OCI-LY7 (cell line): ENCODE measurements around the gene RBM19. TPM values are rescaled to one million over a fixed set of nuclear protein-coding genes. Genes with fewer than 3 reads are reported as not detected.

Experiments used
- BruUV-seq: library from RNA; stranded (reverse); fragments of 400-500 nt; replicated peaks from 2 replicates; lab custom pipeline; 2021; lab: Mats Ljungman, UMichigan
- CTCF ChIA-PET: fragments of 300-600 bp; sonication (Branson Sonifier 250); formaldehyde crosslinking; loops from one replicate; lab custom pipeline; 2022; ENCODE audit warnings: antibody characterized with exemption; ENCODE audit not compliant: unreplicated experiment; lab: Charles Lee
- POLR2A ChIA-PET: fragments of 300-600 bp; sonication (Branson Sonifier 250); formaldehyde crosslinking; loops from one replicate; lab custom pipeline; 2022; ENCODE audit warnings: antibody characterized with exemption; lab: Charles Lee
- DNase-seq: peaks from one replicate; pipeline ENCODE4 v3.0.0-alpha.2; 2015; ENCODE audit warnings: low spot score
- H2AFZ ChIP-seq: fragments of 200-600 bp; sonication (generic), shearing (Covaris generic); 2 replicates; pipeline ENCODE4 v1.6.1; 2014; ENCODE audit warnings: mild to moderate bottlenecking, antibody characterized with exemption, low read length, moderate library complexity
- H3K27ac ChIP-seq: fragments of 200-600 bp; sonication (generic); 2 replicates; pipeline ENCODE4 v1.5.1; 2014; ENCODE audit warnings: mixed run types, low read depth, mild to moderate bottlenecking, moderate library complexity, low read length, inconsistent platforms; ENCODE audit not compliant: poor library complexity, severe bottlenecking
- H3K36me3 ChIP-seq: fragments of 200-600 bp; sonication (generic); 2 replicates; pipeline ENCODE4 v1.6.1; 2014; ENCODE audit warnings: mild to moderate bottlenecking, antibody characterized with exemption, low read length, moderate library complexity, mixed read lengths; ENCODE audit not compliant: insufficient read depth
- H3K4me1 ChIP-seq: fragments of 200-600 bp; sonication (generic); 2 replicates; pipeline ENCODE4 v1.5.1; 2014; ENCODE audit warnings: mild to moderate bottlenecking, low read length; ENCODE audit not compliant: insufficient read depth, poor library complexity, severe bottlenecking
- H3K4me2 ChIP-seq: fragments of 200-600 bp; sonication (generic); 2 replicates; pipeline ENCODE4 v1.6.1; 2014; ENCODE audit warnings: mild to moderate bottlenecking, low read length
- H3K4me3 ChIP-seq: fragments of 200-600 bp; sonication (generic); 2 replicates; pipeline ENCODE4 v1.5.1; 2014; ENCODE audit warnings: mild to moderate bottlenecking, low read depth, low read length; ENCODE audit not compliant: poor library complexity, severe bottlenecking
- H3K79me2 ChIP-seq: fragments of 200-600 bp; sonication (generic); 2 replicates; pipeline ENCODE4 v1.6.1; 2016; ENCODE audit warnings: low read depth, mild to moderate bottlenecking, low read length, moderate library complexity, mixed read lengths; ENCODE audit not compliant: insufficient read depth
- H3K9me2 ChIP-seq: fragments of 200-600 bp; sonication (generic); 2 replicates; pipeline ENCODE4 v1.6.1; 2016; ENCODE audit warnings: mild to moderate bottlenecking, low read length, mixed read lengths; ENCODE audit not compliant: insufficient read depth
- H3K9me3 ChIP-seq: fragments of 200-600 bp; sonication (generic); 2 replicates; pipeline ENCODE4 v1.6.1; 2014; ENCODE audit warnings: mild to moderate bottlenecking, mixed run types, low read length, mixed read lengths
- H4K20me1 ChIP-seq: fragments of 200-600 bp; sonication (generic); 2 replicates; pipeline ENCODE4 v1.6.1; 2014; ENCODE audit warnings: mild to moderate bottlenecking, antibody characterized with exemption, low read length, moderate library complexity, mixed read lengths; ENCODE audit not compliant: insufficient read depth
- EZH2phosphoT487 ChIP-seq: fragments of 200-600 bp; sonication (generic); IDR thresholded peaks from 2 replicates; pipeline ENCODE4 v1.6.1; 2018; ENCODE audit warnings: low read depth, borderline replicate concordance, mild to moderate bottlenecking, mixed run types, antibody characterized with exemption, low read length, moderate library complexity, mixed read lengths
- intact Hi-C: fragments of 100-400 bp; cut with micrococcal nuclease; formaldehyde crosslinking; loops from one replicate; pipeline ENCODE4 v1.10.0; 2022; ENCODE audit not compliant: unreplicated experiment
- total RNA-seq, 2 experiments: library from RNA; depleted of rRNA in 1 of 2; stranded (reverse); fragments of >200 nt in 1 of 2; shearing (Covaris generic) in 1 of 2; gene quantifications; 2 replicates each; pipeline ENCODE4 v1.2.3, GENCODE V29; 2014 to 2022
- TF ChIP-seq, protein P1 (sequence below): fragments of 200-600 bp; sonication (generic); conservative IDR thresholded peaks from 2 replicates; pipeline ENCODE4 v1.5.1; 2014; ENCODE audit warnings: mild to moderate bottlenecking, antibody characterized with exemption, low read length, moderate library complexity, mixed read lengths

RBM19 gene
- total RNA-seq, 2 experiments from 2014 or later = 37.8 to 46.2 TPM

DNA sequence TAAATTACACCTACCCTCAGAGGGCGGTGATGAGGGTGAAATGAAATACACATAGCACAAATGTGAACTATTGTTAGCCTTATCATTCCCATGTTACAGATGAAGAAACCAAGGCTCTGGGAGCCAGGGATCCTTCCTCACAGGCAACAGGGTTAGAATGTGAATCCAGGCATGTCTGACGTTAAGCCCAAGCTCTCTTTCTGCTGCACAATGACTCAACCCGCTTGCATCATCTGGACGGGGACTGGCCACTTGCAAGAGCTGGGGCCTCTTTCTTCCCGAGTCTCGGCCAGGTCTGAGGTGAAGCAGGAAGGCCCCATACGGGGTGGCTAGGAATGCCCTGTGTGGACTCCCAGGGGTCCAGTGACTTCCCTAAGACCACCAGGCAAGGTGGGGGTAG is 105.2 kb downstream of the RBM19 start:
- no TSS peak for BruUV-seq

DNA sequence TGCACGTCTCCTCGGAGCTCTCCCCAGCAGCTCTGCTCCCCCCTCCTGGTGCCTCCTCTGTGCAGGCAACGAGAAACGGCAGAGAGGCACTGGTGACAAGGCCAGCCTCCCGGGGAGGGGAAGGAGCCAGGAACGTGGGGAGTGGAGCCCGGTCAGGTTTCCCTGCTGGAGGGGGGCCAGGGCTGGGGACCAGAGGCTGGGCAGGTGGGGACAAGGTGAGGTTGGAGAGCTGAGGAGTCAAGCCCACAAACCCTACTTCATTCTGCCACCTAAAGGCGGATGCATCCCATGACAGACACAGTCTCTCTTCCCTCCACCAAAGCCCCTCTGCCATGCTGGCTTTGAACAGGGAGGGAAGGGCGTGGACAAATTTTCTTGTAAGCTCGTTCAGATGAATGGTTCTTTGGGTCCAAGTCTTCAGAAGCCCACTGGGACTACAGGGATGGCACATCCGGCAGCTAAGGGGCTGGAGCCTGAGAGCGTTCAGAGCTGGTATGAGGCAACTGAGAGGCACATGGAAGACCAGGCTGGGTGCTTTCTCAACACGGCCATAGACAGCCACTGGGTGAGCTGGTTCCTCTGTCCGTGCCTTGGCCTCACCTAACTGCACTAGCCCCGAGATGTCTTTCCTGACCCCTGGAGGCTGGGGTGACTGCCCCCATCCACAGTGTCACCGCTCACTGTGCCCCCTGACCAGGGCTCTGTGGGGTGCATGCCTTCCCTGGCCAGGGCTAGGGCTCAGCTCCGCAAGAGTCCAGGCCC is 105.9 kb downstream of the RBM19 start:
- Histone ChIP-seq H3K9me2 (no peaks in the 10 kb centered on the region), H3K9me3 (no peaks in the 10 kb centered on the region), H3K4me3 (no peak overlapping the region), H2AFZ (no peak overlapping the region), H3K27ac (no peak overlapping the region), H3K4me2 (no peak overlapping the region), H3K36me3 (no peaks in the 10 kb centered on the region), H4K20me1 (no peaks in the 10 kb centered on the region), H3K4me1 (no peaks in the 10 kb centered on the region), H3K79me2 (no peaks in the 10 kb centered on the region)
- BruUV-seq = no TSS peak
- ChIA-PET POLR2A (no interaction called here), CTCF (no interaction called here)
- intact Hi-C loops = no loop called here
- no peak for TF ChIP-seq EZH2phosphoT487
- TF ChIP-seq, protein P1, sequence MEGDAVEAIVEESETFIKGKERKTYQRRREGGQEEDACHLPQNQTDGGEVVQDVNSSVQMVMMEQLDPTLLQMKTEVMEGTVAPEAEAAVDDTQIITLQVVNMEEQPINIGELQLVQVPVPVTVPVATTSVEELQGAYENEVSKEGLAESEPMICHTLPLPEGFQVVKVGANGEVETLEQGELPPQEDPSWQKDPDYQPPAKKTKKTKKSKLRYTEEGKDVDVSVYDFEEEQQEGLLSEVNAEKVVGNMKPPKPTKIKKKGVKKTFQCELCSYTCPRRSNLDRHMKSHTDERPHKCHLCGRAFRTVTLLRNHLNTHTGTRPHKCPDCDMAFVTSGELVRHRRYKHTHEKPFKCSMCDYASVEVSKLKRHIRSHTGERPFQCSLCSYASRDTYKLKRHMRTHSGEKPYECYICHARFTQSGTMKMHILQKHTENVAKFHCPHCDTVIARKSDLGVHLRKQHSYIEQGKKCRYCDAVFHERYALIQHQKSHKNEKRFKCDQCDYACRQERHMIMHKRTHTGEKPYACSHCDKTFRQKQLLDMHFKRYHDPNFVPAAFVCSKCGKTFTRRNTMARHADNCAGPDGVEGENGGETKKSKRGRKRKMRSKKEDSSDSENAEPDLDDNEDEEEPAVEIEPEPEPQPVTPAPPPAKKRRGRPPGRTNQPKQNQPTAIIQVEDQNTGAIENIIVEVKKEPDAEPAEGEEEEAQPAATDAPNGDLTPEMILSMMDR = no peak
- no peak for DNase-seq

More for the DNA sequence above, 105.2 kb downstream of the RBM19 start:
- no peak for DNase-seq
- H3K4me3 ChIP-seq = no peak overlapping the region
- H3K27ac ChIP-seq = no peak overlapping the region
- H3K9me3 ChIP-seq = no peaks in the 10 kb centered on the region
- no peak overlapping the region for H2AFZ ChIP-seq
- no peaks in the 10 kb centered on the region for H3K4me1 ChIP-seq
- TF ChIP-seq, protein P1 = no peak
- TF ChIP-seq EZH2phosphoT487 = no peak
- ChIA-PET CTCF (no interaction called here), POLR2A (no interaction called here)
- no peaks in the 10 kb centered on the region for H3K36me3 ChIP-seq
- H4K20me1 ChIP-seq = no peaks in the 10 kb centered on the region
- intact Hi-C loops = no loop called here
- no peaks in the 10 kb centered on the region for H3K79me2 ChIP-seq
- no peaks in the 10 kb centered on the region for H3K9me2 ChIP-seq
- no peak overlapping the region for H3K4me2 ChIP-seq

DNA sequence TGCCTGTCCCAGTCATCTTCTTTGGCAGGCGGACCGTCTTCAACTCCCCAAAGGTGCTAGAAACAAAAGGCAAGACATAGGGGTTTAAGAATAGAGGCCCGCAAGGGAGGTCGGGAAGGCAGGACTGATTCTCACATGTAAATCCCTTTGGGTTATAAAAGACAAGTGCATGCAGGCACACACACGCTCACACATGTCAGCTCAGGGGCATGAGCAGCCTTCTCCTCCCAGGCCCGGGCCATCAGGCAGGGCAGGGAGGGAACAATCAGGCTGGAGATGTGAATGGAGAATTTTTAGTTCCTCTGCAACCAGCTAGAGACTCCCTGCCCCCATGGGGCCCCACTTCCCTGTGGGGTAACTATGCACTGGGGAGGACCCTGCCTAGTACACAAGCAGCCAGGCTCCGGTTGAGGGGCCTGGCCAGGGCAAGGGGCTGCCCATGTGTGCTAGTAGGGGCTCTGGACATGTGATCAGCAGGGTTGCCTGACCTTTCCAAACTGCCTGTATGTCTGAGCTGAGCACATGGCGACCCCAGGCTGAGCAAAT is 107.2 kb downstream of the RBM19 start:
- Histone ChIP-seq H3K4me2 (no peak overlapping the region), H3K9me3 (no peaks in the 10 kb centered on the region), H3K27ac (no peak overlapping the region), H4K20me1 (no peaks in the 10 kb centered on the region), H3K4me3 (no peak overlapping the region), H3K9me2 (no peaks in the 10 kb centered on the region), H3K79me2 (no peaks in the 10 kb centered on the region), H3K4me1 (no peaks in the 10 kb centered on the region), H3K36me3 (no peaks in the 10 kb centered on the region), H2AFZ (no peak overlapping the region)
- POLR2A ChIA-PET = no interaction called here
- CTCF ChIA-PET = no interaction called here
- intact Hi-C loops = no loop called here
- DNase-seq = no peak
- no peak for TF ChIP-seq EZH2phosphoT487
- TF ChIP-seq, protein P1 = no peak
- no TSS peak for BruUV-seq
